DMS153 treated with DMSO at 0.1 percent for 48 hours (cell line): ENCODE results near the gene ELK3.
A peak's percentile ranks its signal among the peaks of the same experiment; 100 is the strongest.

Experiments used
- DNase-seq: peaks from one replicate; lab custom pipeline; 2025; ENCODE audit not compliant: unreplicated experiment; lab: John Stamatoyannopoulos, UW

ELK3 gene

GRCh38 chr12:96256672-96257361 is 62.6 kb downstream of the ELK3 start:
- no peak for DNase-seq

GRCh38 chr12:96257550-96258103 is 63.5 kb downstream of the ELK3 start:
- no peak for DNase-seq

DNA sequence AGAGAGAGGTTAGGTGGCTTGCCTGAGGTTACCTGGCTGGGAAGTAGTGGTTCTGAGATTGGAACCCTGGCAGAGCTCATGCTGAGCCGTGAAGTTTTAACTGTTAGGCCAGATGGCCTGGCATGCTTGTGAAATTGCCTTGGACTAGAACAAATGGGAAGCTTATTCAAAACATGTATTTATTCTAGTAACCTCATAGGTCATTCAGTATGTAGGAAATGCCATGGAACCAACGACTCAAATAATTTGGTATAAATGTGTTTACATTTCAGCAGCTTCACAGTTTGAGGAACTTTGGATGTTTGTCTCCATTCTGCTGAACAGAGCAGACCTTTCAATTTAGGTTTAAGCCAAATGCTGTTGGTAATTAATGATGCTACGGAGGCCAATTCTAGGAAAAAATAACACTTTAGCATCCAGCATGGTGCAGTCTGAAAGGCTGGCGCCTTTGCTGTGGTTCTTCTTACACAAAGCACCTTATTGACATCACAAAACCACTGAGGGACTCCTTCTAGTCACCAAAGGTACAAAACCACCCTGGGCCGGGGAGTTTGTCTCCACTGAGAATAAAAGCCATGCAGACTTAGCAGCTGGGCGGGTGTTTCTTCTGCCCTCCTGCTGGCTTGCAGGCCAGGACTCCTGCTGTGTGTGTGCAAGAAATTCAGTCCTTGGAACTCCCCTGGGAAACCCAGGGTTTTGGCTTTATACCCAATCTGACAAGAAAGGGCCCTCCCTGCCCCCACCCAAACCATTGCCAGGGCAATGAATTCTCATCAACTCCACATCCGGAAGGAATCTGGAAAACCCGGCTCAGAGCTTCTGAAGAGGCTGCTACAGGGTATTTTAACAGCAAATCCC is 64.2 kb downstream of the ELK3 start:
- peak; percentile 32 for DNase-seq

DNA sequence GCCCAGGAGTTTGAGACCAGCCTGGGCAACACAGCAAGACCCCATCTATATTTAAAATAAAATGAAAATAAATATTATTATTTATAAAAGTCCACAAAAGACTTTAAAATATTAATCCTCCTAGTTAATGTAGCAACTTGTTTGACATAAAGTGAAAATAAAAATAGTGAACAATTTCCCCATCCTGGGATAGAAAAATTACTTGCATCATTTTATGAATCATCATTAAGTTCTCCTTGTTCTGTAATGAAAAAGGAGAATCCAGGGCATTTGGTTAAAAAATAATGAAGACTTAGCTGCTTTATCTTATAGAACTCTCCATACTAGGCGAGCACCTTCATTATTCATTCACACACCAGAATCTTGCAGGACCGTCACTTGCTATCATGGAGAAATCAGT is 66.1 kb downstream of the ELK3 start:
- DNase-seq, result no peak

GRCh38 chr12:96260644-96261043 is 66.5 kb downstream of the ELK3 start:
- DNase-seq, result no peak

DNA sequence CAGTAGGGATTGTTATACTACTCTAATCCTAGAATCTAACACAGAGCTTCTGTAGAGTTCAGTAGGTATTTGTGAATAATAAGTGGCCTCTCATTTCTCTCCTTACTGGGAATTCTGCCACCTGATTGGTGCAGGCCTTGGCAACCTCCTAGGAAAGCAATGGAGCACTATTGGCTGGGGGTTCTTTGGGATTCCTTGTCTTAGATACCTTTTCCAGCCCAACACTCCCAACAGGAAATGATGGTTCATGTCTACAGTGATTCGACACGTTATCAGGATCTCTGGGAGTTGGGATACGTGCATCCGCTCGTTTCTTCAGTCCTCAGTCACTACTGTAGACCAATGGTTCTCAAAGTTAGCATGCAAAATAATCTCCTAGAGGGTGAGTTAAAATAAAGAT is 67.4 kb downstream of the ELK3 start:
- DNase-seq, result no peak

- DNase-seq, result peak; percentile 89
These were observed 69.3 kb downstream of the ELK3 start for GRCh38 chr12:96263449-96263902.

DNA sequence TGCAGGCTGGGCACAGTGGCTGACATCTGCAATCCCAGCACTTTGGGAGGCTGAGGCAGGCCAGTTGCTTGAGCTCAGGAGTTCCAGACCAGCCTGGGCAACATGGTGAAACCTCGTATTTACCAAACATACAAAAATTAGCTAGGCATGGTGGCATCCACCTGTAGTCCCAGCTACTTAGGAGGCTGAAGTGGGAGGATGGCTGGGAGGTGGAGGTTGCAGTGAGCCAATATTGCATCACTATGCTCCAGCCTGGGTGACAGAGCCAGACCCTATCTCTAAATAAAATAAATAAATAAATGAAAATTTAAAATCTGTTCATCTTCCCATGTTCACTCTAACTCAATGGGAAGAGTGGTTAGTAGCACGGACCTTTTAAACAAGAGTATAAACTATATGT is 71.2 kb downstream of the ELK3 start:
- DNase-seq, result no peak

GRCh38 chr12:96265836-96266235 is 71.7 kb downstream of the ELK3 start:
- DNase-seq, result no peak

DNA sequence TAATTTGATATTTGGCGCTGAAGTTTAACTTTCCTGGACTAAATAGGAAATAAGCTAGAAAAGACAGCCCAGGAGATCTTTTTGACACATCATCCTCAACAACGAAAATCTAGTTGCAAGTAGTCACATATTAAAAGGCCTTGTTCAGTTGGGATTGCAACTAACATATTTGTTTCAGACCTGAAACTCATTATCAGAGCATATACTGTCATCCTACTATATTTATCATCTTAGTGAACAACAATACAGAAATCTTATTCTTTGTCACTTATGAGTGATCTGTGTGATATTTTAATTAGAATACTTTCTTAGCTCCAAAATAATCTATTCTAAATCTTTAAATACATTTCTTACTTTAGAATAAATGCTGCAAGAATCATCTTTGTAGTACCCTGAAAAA is 72.1 kb downstream of the ELK3 start:
- DNase-seq, result no peak

- no peak for DNase-seq
These were observed 77.5 kb downstream of the ELK3 start for GRCh38 chr12:96271469-96272199.

DNA sequence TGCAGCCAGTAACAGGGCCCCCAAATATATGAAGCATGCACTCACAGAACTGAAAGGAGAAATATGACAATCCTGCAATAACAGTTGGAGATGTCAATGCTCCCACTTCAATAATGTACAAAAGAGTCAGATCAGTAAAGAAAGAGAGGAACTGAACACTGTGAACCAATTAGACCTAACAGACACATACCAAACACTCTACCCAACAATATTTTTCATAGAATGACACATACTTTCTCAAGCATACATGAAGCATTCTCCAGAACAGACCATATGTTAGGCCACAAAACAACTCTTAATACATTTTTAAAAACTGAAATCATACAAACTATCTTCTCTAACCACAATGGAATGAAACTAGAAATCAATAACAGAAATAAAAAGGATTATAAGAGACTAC is 80.2 kb downstream of the ELK3 start:
- no peak for DNase-seq

GRCh38 chr12:96285158-96285557 is 91.0 kb downstream of the ELK3 start:
- no peak for DNase-seq

- no peak for DNase-seq
These were observed 94.9 kb downstream of the ELK3 start for GRCh38 chr12:96289067-96289466.

DNA sequence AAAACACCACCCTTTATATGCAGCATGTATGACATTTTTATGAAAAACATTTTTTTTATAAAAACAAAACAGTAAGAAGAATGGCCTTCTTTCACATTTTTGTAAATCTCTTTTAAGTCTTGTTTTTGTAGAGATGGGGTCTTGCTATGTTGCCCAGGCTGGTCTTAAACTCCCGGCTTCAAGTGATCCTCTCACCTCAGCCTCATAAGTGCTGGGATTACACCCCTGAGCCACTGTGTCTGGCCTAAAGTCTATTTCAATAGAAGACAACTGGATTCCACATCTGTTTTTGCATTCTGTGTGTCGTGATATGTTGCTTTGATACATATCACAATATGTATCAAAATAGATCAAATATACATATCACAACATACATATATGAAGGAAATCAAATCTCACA is 98.9 kb downstream of the ELK3 start:
- DNase-seq, result no peak

- DNase-seq, result no peak
These were observed 100.7 kb downstream of the ELK3 start for GRCh38 chr12:96294831-96295230.

GRCh38 chr12:96295532-96296160 is 101.5 kb downstream of the ELK3 start:
- no peak for DNase-seq

DNA sequence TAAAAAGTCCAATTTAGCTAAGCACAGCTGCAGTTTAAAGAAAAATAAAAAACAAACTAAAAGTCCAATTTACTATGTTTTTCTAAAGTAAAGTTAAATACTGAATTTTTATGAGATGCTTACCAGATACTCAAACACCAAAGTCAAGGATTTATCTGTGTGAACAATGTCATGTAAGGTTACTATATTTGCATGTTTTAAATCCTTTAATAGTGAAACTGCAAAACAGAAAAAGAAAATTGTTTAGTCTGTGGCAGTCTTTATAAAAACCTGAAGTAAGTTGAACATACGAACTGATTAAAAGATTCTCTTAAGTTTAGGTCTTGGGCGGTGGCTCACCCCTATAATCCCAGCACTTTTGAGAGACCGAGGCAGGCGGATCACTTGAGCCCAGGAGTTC is 103.3 kb downstream of the ELK3 start:
- no peak for DNase-seq

DNA sequence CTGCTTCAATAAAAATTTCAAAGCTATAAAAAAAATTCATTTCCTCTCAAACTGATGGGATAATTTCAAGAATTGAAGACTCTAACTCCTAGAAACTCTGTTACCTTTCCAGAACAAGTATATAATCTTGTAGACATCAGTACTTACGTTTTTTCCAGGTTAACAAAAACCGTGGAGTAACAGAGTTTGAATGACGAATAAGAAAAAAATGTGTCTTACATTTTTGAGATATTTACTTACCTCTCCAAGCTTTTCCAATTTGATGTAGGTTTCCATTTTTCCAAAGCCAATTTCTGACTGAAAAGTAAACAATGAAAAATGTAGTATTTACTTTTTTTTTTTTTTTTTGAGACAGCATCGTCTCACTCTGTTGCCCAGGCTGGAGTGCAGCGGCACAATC is 105.9 kb downstream of the ELK3 start:
- no peak for DNase-seq

GRCh38 chr12:96301732-96302131 is 107.6 kb downstream of the ELK3 start:
- no peak for DNase-seq

DNA sequence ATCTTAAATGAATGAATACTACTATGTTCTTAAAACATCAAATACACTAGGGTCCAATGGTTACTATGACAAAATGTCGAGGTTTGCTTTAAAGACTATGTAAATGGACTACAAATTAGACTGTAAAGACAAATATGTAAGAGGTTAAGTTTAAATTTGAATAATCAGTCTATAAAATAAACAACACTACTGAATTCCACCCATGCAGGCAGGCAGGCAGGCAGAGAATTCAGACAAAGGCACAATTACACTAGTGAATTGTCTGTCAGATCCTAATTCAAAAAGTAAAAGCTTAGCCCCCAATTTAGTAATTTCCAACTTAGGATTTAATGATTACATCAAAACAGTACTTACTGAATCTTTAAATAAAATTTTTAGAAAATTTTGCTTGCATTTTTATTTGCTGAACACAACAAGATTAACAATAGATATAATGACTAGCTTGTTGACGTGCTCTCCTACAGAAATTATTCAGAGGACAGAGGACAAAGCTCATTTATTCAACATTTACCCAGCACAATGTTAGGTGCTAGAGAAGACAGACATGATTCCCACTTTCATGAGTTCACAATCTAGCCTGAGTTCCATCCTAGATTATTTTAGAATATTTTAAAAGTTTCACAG is 108.6 kb downstream of the ELK3 start:
- no peak for DNase-seq
